ENCODE measurements around the gene CDRT4.
A peak's percentile ranks its signal among the peaks of the same experiment; 100 is the strongest.
"Not testable (repeated sequence)": the region's sequence is repeated elsewhere in the genome, so short reads cannot be mapped to it uniquely, and the experiment has no call there.

The CDRT4 gene

DNA sequence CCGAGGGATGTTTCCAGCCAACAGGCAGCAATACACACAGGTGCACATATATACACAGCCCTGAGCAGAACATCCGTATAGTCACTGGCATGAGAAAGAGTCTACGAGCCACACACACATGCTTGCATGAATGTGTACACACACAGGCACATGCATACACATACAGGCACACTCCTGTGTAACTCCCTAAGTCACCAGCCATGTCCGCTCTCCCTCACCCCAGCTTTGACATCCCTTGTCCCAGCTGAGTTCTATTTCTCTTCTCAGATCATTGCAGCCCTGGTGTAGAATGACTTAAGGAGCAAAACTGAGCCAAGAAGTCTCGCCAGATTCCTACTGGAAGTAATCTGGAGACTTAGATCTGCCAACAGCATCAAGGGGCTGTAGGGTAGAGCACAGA is 13.1 kb downstream of the CDRT4 start:
- DNase-seq: no peak

DNA sequence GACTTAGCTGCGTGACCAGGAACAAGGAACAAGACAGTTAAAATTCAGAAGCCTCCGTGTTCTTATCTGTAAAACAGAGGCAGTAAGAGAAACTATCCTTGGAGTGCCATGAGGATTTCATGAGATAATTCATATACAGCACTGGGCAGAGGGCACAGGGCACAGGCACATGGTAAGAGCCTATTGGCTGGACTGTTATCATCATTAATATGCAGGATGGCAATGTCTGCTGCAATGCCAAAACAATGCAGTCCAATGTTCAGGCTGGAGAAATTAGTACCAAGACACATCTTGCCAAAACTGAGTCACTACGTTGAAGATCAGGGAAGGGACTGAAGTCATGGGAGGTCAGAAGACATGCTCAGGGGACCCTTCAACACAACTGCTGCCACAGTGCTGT is 13.6 kb downstream of the CDRT4 start:
- no peak for DNase-seq

DNA sequence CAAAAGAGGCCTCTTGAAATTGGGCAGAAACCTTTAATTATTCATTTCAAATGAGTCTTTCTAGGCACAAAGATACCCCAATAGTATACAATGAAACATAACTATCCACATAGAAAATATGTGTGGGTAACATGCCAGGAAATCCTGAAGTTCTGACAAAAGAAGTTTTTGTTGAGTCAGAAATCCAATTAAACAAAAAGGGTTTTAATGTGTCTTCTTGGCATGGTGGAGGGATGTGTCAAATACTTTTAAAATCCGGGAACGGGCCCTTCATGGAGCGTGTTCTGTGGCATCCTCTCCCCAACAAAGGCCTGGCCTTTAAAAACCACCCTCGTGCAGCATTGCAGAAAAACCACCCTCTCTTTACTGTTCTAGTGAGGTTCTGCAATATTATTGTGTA is 14.2 kb downstream of the CDRT4 start:
- DNase-seq: no peak

DNA sequence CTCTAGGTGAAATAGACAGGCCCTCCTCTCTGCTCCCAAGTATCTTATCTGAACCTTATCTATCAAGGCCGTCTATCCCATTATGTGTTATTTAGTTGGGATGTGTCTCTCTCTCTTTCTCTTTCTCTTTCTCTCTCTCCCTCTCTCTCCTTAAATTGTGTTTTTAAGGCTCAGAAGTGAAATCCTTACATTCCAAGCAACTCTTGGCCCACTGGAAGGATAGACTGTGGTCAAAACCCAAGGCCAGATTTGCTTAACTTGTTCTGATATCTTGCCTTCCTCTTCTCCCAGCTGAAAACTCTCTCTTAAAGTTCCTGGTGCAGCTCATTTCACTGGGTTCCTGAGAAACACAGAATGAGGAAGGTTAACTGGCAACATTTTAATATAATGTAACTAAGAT is 14.7 kb downstream of the CDRT4 start:
- no peak for DNase-seq

DNA sequence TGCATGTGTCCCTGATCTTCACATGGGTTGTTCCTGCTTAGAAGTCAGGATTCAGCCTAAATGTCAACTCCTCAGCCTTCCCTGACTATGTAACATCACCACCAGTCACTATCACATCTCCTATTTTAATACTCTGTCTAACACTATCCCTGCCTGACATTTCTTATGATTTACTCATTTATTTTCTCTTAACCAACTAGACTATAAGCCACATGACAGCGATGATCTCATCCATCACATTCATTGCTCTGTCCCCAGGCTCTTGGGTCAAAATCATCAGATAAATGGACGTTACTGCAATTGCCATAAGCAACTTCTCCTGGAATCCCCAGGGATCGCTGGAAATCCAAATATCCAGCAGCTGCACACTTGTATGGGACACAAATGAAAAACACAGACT is 15.7 kb downstream of the CDRT4 start:
- no peak for DNase-seq

DNA sequence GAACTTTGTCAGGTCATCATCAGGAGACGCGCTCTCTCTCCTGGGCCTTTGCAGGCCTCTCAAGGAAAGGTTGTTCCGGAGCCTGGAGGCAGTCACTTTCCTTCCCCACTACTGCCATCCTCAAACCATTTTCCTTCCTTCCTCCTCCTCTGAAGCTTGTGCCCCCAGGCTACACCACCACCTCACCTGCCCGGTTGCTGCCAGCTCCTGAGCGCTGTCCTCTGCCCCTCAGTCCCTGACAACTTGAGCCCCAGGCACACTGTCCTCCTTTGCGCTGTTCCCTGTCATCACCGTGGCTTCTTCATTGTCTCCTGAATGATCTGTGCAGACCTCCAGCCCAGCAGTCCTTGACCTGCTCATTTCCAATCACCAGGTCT is 18.9 kb downstream of the CDRT4 start:
- DNase-seq: no peak

DNA sequence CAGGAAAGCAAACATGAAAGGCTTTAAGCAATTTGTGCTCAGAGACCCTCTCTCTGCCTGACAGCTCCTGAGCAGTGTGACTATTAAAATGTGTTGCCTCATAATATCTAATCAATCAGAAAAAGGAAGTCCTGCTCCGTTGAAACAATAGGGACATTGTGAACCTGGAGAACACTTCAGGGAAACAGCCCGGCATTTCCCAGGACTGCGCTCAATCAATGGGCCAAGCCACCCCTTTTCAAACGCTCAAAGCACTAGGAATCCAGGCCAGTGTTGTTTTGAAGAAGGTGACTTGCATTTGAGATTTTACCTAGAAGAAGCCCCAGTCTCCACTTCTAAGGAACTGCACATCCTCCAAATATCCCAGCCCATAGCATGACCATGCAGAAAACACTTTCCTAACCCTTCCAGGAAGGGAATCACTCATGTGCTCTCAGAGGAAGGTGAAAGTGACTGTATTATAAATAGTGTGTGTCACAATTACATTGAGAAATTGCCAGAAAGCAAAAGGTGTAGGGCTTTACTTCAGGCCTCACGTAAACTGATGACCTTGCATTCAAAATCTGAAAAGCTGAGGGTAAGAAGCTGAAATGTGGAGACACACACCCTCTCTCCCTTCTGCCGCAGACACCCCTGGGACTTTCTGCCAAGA is 19.4 kb downstream of the CDRT4 start:
- no peak for DNase-seq

DNA sequence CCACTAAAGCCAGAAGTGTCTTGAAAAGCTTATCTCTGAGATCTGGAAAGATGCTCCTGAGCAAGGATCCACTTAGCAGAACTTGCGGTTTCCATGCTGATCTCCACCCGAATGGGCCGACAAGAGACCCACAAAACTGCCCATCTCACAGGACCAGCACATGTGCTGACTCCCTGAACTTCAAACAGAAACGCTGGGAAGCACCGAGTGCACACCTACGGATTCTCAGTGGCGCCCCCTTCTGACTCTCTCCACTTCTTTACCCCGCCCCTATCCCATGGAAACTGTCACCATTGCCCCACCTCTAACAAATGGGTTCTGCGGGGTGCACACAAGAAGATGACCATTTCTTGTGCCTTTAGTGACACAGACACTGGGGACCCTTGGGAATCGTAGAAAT is 21.4 kb downstream of the CDRT4 start:
- no peak for DNase-seq

DNA sequence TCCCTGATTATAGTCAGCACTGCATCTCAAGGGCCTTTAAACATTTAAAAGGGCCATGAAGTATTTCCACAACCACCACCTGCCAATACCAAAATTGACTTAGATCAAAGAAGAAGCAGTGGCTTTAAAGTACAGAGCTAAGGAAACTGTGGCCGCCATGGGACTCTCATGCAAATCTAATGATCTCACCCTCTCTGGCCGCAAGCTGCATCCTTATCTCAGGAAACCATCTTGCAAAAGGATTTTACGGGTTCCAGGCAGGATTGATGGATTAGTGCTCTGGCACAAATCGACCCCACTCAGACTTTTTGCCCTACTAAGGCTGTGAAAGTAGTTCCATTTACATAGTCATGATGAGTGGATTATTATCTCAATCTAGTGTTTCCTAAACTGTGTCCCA is 22.6 kb downstream of the CDRT4 start:
- DNase-seq: no peak

DNA sequence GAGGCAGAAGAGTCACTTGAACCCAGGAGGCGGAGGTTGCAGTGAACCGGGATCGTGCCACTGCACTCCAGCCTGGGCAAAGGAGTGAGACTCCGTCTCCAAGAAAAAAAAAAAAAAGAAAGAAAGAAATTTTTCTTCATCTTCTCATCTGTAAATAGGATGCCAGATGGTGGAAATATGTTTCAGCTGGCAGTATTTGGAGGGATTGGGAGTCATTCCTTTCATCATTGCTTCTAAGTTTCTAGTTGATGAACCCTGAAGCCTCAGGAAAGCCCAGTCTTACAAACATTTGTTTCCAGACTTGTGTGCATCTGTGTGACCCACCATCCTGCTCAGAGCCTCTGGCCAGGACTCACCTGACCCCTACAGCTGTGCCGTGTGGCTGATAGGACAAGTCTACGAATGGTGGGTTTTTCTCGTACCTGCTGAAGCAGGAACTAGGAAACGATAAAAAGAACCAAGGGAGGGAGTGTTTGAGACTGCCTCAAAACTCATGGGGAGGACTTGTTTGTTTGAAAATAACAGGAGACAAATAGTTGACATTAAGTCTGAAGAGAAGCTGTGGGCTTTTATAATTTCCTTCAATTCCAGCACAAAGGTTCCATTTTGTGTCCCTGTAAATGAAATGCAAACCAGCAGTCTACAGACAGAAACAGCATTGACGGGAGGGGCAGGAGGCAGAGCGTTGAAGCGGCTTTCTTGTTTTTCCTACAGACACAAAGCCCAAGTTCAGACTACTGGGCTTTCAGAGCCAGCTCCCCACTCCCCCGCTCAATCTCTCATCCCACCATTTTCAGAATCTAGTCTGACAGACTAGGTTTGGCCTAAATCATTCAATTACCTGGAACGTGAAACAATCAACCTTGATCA is 24.9 kb downstream of the CDRT4 start:
- no peak for DNase-seq

DNA sequence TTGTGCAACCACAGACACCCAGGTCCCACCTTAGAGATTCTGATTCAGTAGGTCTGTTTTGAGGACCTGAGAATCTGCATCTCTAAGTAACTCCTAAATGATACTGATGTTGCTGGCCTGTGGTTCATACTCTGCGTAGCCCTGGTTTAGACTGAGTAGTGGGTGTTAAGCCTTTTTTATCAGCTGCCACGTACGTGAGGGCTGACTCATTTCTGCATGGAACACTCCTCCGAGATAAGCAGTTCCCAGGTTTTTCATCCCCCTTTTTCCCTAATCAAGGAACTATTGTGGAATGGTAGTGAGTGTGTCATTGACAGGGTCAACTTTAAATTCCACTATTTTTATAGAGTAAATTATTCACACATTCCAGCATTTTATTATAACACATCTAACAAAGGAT is 26.1 kb downstream of the CDRT4 start:
- DNase-seq: no peak

DNA sequence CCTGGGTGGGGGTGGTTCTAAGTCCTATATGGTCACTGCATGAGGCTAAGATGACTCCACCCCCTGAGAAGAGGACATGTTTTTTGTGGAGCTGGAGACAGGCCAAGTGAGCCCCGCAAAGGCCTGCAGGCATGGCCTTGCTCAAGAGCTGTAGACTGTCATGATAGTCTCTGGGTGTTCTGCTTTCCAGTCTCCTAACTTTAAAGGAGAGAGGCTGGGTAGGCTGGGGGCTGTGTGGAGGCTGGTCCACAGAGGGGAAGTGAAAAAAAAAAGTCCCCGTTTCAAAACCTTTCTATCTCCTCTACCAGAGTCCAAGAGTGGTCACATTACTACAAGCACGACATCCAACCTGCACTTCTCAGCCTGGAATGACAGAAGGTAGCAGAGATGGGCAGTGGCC is 27.1 kb downstream of the CDRT4 start:
- DNase-seq: no peak

DNA sequence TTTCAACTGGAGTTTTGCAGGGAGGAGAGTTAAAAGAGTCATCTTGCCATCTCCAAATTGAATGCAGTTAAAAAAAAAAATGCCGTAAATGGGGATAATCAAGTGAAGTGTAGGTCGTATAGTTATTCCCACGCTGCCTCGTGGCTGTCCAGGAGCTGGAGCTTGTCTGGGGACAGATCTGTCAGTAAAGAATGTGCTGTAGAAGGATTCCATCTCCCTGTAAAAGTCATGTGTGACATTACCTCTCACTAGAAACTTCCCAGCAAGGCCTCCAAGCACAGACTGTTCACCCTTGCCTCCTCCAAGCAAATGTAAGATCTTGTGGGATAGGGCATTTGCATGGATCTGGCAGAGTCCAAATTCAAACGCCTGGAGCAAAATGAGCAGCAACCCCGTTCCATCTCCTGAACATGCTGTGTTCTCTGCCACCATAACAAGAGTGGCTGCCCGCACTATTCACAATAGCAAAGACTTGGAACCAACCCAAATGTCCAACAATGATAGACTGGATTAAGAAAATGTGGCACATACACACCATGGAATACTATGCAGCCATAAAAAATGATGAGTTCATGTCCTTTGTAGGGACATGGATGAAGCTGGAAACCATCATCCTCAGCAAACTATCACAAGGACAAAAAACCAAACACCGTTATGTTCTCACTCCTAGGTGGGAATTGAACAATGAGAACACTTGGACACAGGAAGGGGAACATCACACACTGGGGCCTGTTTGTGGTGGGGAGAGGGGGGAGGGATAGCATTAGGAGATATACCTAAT is 28.0 kb downstream of the CDRT4 start:
- DNase-seq: not testable (repeated sequence)

DNA sequence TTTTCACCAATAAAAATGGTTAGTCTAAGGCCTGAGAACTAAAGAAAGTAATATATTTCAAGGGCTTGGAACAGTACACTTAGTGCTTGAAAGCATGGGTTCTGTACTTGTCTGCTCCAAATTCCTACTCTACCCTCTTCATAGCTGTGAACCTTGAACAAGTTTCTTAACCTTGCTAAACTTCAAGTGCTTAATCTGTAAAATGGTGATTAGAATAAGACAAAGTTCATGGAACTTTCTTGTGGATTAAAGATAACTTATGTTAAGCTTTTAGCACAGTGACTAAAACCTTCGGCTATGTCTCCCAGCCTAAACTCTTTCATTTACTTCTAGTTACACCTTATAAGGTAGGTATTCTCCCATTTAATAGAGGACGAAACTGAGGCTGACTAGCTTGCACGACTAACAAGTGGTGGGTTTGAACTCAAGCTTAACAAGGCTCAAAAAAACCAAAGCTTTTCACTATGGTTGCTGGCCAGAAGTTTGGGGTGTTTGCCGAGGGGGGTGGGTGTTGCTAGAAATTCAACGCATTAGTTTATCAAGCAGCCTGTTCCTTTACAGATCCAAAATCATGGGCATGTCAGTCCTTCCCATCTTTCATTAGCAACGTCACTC is 28.8 kb downstream of the CDRT4 start:
- no peak for DNase-seq

DNA sequence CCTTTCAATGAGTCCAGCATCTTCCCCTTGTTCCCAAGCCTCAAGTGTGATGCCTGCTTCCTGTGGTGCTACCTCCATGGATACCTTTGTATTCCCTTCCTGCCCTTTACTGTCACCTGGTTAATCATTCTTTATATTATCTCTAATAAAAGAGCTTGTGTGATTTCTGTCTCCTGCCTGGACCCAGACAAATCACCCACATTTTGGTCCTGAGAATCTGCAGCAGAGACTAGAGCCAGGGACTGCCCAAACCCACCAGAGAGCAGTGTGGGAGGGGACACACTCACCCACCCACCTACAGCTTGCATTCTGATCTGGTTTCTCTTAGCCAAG is 30.2 kb downstream of the CDRT4 start:
- DNase-seq: no peak

DNA sequence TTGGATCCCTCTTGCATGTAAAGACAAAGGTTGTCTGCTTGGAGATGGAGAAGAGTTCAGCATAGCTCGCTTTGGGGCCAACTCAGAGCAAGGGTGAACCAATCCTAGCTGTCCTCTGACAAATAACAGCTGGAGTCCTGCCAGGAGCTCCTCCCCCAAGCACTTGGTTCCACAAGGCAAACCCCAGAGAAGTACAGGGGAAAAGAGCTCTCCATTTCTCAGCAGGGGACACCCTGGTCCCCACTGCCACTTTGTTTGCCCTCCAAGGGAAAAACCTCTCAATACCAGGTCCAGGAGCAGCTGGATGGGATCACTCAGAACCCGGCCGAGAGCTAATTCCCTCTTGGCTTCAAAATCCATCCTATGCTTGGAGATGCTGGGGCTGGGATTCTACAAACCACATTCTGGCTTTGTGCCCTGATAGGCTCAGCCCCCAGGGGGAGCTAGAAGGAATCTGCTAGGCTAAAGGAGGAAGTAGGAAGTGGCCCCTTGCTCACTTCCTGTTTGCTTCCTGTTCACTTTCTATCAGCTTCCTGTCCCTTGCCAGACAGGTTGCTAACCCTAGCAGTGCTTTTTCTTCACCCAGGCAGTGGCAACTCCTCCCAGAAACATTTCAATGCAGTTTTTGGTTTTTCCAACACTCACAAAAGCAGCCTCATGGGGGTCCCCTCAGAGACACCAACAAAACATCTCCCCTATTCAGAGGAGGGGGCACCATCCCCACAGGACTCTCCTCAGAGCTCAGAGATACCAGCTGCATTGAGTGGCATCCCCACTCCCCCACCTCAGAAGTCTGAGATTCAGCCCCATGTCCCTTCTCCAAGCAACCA is 30.7 kb downstream of the CDRT4 start:
- DNase-seq: peak in 1 of 2 donors; percentile 7

DNA sequence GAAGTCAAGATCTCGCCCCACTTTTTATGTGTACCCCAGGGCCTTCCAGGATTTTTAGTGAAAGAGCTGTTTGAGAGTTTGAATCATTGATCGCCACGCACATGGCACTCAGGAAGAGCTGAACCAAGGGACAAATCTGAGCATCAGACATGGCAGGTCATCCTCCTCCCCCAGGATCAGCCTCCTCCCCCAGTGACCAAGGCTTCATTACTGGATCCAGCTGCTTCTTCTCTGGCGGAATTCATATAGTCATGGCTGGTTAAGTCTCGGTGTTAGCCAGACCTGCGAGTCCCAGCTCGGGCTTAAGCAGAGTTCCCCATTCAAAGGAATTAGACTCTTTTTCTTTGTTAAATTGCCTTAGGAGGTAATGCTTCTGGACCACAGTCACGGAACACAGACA is 32.5 kb downstream of the CDRT4 start:
- DNase-seq: no peak

DNA sequence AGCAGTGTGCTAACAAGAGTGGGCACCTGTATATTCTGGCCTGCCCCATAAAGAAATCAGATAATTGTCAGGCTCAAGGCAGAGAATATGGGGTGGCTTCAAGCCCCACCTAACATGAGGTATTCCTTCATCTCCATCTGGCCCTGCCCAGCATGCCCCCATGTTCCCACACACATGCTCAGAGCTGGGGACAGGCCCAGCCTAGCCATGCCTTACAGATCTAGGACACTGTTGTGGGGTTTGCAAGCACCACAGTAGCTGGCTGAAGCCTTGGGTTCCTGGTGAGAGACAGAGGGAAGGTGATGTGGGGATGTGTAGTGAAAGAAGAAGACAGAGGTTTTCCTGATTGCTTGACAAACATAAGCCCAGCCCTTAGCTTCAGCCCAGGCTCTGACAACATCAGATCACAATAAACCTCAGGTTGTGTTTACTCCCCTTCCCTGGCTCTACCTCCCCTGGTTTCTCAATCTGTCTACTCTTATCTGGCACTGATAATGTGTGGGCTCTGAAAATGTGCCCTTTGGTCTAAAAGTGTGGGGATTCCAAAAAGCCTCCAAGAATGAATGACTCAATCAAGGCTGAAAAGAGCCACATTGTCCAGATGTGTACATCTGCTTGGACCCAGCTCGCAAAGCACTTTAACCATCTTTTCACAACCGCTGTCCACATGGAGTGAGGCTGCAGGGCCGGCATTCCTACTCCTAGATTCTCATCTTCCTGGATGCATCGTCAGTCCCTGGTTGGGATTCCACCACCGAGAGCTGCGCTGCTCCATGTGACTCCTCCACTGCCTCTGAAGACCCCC is 34.4 kb downstream of the CDRT4 start:
- no peak for DNase-seq

DNA sequence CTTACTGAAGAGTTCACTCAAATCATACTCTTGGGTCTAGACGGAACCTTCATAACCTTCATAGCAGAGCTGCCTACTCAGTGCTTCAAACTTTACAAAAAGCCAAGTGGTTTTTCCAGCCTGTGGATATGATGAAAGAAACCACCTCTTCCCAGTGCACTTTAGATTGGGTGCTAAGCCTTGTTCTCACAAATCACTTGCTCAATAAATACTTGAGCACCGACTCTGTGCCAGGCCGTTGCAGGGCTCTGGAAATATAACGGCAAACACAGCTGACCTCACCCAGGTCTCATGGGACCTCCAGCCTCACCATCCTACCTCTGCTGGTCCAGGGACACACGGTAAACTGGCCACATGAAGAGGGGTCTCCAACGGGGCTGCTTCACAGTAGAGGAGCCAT is 35.7 kb downstream of the CDRT4 start:
- DNase-seq: no peak

DNA sequence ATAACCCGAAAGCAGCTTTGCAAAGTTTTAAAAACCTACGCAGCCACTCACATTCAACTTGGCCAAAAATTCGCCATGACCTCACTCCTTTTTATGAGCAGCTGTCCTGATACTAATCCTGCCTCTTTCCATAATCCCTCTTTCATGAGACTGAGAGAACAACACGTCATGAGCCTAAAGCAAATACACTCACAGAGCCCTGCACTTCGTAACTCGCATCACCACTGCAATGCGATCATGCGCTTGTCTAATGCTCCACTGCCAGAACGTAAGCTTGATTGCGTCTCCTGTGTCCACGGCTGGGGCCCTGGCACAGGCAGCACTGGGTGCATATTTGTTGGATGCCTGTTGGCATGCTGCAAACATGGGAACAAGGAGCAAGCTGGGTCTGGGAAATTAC is 36.2 kb downstream of the CDRT4 start:
- DNase-seq: no peak

DNA sequence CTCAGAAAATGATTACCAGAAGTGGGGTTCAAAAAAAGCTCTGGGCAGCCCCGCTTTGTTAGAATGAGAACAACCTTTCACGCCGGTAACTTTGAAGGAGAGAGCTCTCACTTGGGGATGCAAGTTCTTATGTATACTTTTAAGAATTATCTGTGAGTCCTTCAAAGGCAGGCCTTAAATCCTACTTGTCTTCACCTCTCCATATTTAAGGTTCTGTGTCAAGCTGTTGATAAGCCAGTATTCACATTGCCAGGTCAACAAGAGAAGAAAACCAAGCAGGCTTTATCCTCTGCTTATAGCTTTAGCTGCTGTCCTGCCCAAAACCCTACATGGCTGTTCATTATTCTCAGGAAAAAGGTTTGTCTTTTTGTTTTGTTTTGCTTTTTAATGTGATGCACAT is 42.9 kb downstream of the CDRT4 start:
- DNase-seq: no peak

Measured in activated CD4-positive, alpha-beta T cell treated with anti-CD3 and anti-CD28 coated beads for 4 hours (primary cell).